Activated T-helper 1 cell treated with Interleukin-2 at 50 U/mL for 16 hours (primary cell): ENCODE measurements around the gene ZYG11B.
"Not testable (repeated sequence)": the region's sequence is repeated elsewhere in the genome, so short reads cannot be mapped to it uniquely, and the experiment has no call there.

ENCODE experiments used
- DNase-seq: peaks from one replicate; pipeline ENCODE4 v3.0.0-alpha.2; 2020; ENCODE audit warnings: low read depth

The ZYG11B gene

DNA sequence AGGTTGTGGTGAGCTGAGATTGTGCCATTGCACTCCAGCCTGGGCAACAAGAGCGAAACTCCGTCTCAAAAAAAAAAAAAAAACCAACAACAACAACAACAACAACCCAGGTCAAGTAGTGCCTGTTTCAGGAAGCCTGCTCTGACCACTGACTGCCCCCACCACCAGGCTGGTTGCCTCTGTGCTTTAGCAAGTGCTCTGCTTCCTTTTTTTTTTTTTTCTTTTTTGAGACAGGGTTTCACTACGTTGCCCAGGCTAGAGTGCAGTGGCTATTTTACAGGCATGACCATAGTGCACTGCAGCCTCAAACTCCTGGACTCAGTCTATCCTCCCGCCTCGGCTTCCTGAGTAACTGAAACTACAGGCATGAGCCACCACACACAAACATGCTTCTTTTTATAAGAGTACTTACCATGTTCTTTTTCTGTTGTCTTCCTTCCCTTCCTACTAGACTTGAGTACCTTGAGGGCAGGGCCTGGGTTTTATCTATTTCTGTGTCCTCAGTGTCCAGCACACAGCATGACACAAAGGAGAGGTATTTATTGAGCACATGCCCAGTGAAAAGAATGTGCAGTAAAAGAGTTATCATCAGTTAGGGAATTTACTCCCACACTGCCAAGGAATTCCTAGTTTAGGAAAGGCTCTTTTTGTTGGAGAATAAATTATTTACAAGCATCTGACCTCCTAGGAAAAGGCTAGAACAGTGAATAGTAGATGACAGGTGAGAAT, 18.2 kb upstream of the ZYG11B start:
- no peak for DNase-seq

DNA sequence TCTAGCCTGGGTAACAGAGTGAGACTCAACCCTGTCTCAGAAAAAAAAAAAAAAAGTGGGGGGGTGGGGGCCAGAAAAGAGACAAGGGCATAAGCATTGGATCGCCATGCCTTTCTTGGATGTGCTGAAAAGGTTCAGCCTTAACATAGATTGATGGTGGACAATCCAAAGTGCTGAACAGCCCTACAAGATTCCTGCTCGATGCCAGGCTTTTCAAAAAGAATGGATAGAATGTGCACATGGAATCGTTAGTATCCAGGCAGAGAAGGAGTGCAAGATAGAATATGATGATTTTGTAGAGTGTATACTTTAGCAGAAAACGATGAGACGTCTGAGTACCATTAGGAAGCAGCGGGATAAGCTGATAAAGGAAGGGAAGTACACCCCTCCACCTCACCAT, 17.2 kb upstream of the ZYG11B start:
- no peak for DNase-seq

DNA sequence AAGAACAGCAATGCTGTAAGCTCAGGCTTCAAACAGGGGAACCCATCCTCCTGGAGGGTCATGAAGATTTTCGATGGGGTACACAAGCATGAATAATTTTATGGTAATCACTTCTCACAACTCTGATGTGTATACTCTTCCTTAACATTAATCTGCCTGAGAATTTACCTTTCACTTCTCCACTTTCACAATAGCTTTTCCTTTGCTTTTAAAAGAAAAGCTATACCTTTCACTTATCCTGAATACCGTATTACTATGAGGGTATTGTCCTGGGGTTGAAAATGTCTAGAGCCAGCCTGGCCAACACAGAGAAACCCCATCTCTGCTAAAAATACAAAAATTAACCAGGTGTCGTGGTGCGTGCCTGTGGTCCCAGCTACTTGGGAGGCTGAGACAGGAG, 12.7 kb upstream of the ZYG11B start:
- DNase-seq: no peak

GRCh38 chr1:52715296-52715695, 11.0 kb upstream of the ZYG11B start:
- DNase-seq: not testable (repeated sequence)

- no peak for DNase-seq
Measured at GRCh38 chr1:52723260-52723659, 3.0 kb upstream of the ZYG11B start.

DNA sequence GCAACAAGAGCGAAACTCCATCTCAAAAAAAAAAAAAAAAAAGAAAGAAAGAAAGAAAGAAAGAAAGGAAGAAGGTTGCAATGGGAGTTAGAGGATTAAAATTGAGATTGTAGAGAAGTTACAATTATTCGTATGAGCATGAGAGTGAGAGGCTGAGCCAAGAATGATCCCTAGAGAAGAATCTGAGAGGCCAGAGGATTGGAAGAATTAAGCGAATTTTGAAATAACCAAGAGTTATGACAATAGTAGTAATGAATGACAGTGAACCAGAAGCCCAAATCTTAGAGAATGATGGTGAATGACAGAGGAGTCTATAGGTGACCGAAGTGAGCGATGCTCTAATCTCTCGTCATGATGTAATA, 369 bp upstream of the ZYG11B start:
- DNase-seq: no peak

DNA sequence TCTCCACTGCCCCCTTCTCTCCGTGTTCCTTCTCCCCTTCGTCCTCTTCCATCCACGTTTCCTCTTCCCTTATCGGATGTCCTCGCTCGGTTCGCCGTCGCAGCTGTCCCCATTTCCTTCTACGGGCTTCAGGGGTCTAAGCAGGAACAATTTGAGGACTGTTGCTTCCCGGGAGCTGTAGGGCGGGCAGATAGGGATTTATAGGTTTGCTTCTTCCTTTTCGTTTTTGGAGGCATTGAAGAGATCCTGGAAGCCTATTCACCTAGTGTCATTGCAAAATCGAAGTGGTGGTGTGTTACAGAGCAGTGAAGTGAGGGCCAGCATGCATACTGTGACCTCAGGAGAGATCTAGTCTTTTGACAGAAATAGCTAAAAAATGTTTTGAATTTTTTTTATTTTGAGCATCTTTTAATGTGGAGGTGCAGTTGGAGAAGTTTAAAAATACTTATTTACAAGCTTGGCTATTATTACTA, 897 bp downstream of the ZYG11B start:
- DNase-seq: no peak

GRCh38 chr1:52727956-52728656, 1.9 kb downstream of the ZYG11B start:
- DNase-seq: no peak

- DNase-seq: no peak
Measured at GRCh38 chr1:52733368-52733767, 7.1 kb downstream of the ZYG11B start.

- DNase-seq: not testable (repeated sequence)
Measured at GRCh38 chr1:52735371-52735770, 9.1 kb downstream of the ZYG11B start.

GRCh38 chr1:52738148-52738547, 11.9 kb downstream of the ZYG11B start:
- no peak for DNase-seq

GRCh38 chr1:52738893-52739292, 12.6 kb downstream of the ZYG11B start:
- DNase-seq: no peak

- no peak for DNase-seq
Measured at GRCh38 chr1:52739699-52740467, 13.6 kb downstream of the ZYG11B start.

- no peak for DNase-seq
Measured at GRCh38 chr1:52741259-52741658, 15.0 kb downstream of the ZYG11B start.

DNA sequence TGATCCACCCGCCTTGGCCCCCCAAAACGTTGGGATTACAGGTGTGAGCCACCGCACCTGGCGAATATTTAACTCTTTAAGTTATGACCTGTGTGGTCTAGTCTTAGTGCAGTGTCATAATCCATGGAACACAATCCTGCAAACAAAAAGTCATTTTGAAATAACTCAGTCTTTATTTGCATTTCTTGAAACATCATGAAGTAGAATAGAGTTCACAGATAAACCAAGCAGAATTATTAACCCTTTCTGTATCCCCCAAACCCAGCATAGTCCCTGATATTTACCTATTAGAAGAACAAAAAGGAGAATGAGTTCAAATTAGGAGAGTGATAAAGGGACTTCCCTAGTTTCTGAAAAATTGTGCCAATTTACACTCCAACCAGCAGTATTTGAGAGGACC, 19.9 kb downstream of the ZYG11B start:
- DNase-seq: no peak

DNA sequence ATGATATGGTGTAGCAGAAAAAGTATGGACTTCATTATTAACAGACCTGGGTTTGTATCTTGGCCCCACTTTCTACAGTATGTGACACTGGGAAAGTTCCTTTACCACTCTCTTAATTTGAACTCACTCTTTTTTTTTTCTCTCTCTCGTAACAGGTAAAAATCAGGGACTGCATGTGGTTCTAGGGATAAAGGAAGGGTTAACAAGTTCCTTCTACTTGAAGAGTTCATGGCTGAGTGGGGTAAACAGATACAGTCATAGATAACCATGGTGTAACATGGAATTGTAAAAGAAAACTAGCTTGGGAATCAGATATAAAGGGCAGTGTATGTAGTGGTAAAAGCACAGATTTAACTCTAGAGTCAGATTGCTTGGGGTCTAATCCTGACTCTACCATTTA, 21.2 kb downstream of the ZYG11B start:
- no peak for DNase-seq

- no peak for DNase-seq
Measured at GRCh38 chr1:52748119-52748518, 21.9 kb downstream of the ZYG11B start.

DNA sequence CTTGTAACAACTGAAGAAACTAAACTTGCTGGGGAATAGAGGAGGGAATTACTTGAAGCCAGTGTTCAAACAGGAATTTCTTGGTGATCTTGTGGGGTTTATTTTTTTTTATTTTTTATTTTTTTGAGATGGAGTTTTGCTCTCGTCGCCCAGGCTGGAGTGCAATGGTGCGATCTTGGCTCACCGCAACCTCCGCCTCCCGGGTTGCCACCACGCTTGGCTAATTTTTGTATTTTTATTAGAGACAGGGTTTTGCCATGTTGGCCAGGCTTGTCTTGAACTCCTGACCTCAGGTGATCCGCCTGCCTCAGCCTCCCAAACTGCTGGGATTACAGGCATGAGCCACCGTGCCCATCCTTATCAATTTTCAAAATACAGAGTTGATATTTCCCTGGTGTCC, 23.2 kb downstream of the ZYG11B start:
- DNase-seq: not testable (repeated sequence)

- DNase-seq: not testable (repeated sequence)
Measured at GRCh38 chr1:52750139-52750538, 23.9 kb downstream of the ZYG11B start.

- no peak for DNase-seq
Measured at GRCh38 chr1:52751589-52752483, 25.6 kb downstream of the ZYG11B start.

- DNase-seq: no peak
Measured at GRCh38 chr1:52752484-52752826, 26.2 kb downstream of the ZYG11B start.

GRCh38 chr1:52753169-52753568, 26.9 kb downstream of the ZYG11B start:
- DNase-seq: no peak
